ENCODE data around the gene MAP4K1. TPM values are rescaled to one million over a fixed set of nuclear protein-coding genes. Genes with fewer than 3 reads are reported as not detected.
A peak's percentile ranks its signal among the peaks of the same experiment; 100 is the strongest.

MAP4K1 gene
- 11.1 TPM for total RNA-seq (2021; ENCODE audit: unreplicated experiment)
- 9.2 TPM for polyA plus RNA-seq (2012; ENCODE audit: insufficient read length)
- Bru-seq, nascent RNA: percentile 37 among the genes with signal in this experiment
- percentile 41 among the genes with signal in this experiment for BruChase-seq, experiment 1, labeled RNA remaining after a 2-hour chase
- percentile 49 among the genes with signal in this experiment for BruChase-seq, experiment 2, labeled RNA remaining after a 6-hour chase
- long read RNA-seq, partial matches to known transcripts: 3 of 4 reads
- long read RNA-seq, other reads (novel, unspliced or antisense): 1 of 4 reads

DNA sequence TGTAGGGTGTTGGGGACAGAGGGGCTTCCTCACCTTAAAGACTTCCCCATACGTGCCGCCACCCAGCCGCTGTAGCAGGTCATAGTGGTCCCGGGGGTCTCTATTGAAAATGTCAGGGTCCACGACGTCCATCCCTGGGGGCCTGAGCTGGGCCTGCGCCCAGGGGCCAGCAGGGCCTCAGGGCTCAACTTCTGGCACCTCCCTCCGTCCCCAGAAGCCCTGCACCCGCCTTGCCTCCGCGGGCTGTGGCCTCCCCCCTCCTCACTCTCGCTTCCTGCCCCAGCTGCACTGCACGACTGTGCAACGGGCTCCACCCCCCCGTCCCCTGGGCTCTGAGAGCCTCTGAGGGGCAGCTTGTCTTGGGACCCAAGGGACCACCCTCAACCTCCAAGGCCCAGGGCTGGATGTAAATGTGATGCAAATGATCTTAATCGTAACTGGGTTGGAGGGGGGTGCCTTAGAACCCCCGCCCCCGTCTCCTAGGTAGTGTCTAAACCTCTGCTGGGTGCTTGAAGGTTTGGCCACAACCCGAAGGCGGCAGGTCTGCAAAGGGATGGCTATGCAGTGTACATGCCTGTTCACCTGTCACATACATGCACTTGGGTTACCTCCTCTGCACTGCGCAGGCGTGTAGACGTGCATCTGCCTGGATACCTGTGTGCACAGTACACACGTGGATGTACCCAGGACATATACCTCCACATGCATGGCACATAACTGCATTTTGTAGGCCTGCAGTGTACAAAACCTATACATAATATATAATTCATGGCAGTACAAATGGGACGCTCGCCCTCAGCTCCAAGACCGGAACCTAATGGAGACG lies at the start of gene MAP4K1:
MAP4K1 (minus strand) TSS at position 190 of the 826 bp plus-strand sequence; CDS start at position 132, 58 bp downstream.
- peak; percentile 19 for ATAC-seq
- TSS peak; percentile 97 for BruUV-seq (replicated peaks)
- DNase-seq (ENCODE audit: low read depth, low spot score): no peak
- TF ChIP-seq, protein P1, sequence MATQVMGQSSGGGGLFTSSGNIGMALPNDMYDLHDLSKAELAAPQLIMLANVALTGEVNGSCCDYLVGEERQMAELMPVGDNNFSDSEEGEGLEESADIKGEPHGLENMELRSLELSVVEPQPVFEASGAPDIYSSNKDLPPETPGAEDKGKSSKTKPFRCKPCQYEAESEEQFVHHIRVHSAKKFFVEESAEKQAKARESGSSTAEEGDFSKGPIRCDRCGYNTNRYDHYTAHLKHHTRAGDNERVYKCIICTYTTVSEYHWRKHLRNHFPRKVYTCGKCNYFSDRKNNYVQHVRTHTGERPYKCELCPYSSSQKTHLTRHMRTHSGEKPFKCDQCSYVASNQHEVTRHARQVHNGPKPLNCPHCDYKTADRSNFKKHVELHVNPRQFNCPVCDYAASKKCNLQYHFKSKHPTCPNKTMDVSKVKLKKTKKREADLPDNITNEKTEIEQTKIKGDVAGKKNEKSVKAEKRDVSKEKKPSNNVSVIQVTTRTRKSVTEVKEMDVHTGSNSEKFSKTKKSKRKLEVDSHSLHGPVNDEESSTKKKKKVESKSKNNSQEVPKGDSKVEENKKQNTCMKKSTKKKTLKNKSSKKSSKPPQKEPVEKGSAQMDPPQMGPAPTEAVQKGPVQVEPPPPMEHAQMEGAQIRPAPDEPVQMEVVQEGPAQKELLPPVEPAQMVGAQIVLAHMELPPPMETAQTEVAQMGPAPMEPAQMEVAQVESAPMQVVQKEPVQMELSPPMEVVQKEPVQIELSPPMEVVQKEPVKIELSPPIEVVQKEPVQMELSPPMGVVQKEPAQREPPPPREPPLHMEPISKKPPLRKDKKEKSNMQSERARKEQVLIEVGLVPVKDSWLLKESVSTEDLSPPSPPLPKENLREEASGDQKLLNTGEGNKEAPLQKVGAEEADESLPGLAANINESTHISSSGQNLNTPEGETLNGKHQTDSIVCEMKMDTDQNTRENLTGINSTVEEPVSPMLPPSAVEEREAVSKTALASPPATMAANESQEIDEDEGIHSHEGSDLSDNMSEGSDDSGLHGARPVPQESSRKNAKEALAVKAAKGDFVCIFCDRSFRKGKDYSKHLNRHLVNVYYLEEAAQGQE (IDR thresholded peaks at IDR 0.05; ENCODE audit: insufficient read depth in 1 of 2, low read depth in 2 of 2, low read length in 1 of 2): no peak
- TF ChIP-seq POLR2AphosphoS5 (IDR thresholded peaks at IDR 0.05; ENCODE audit: low read depth, low read length) (no peak), SIN3A (IDR thresholded peaks at IDR 0.05; ENCODE audit: borderline replicate concordance, insufficient read depth, low read depth, low read length) (no peak), TCF7L2 (IDR thresholded peaks at IDR 0.05; ENCODE audit: low read depth, low read length) (no peak)
- TF ChIP-seq, protein P2, sequence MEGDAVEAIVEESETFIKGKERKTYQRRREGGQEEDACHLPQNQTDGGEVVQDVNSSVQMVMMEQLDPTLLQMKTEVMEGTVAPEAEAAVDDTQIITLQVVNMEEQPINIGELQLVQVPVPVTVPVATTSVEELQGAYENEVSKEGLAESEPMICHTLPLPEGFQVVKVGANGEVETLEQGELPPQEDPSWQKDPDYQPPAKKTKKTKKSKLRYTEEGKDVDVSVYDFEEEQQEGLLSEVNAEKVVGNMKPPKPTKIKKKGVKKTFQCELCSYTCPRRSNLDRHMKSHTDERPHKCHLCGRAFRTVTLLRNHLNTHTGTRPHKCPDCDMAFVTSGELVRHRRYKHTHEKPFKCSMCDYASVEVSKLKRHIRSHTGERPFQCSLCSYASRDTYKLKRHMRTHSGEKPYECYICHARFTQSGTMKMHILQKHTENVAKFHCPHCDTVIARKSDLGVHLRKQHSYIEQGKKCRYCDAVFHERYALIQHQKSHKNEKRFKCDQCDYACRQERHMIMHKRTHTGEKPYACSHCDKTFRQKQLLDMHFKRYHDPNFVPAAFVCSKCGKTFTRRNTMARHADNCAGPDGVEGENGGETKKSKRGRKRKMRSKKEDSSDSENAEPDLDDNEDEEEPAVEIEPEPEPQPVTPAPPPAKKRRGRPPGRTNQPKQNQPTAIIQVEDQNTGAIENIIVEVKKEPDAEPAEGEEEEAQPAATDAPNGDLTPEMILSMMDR (IDR thresholded peaks at IDR 0.05): no peak
- H3K4me3 ChIP-seq (ENCODE audit: low read depth in 2 of 2, low read length in 2 of 2): peak within 1 kb of the TSS; percentile 47 to 85
- in situ Hi-C loops (cut with HindIII; ENCODE audit: low pct_unique_long_range_greater_than_20kb, low sequenced_read_pairs): loop anchor here (5.0 kb wide), 1 partner anchor 71 kb away; no protein-coding TSS in a partner anchor
- ChIA-PET CTCF (interaction anchor here (1.1 to 5.0 kb wide), 9 partner anchors 14 to 1687 kb away, joined by 3 to 44 read pairs (median 7); no protein-coding TSS in a partner anchor), POLR2A (interaction anchor here (0.5 to 2.0 kb wide), 19 partner anchors 13 to 1708 kb away, joined by 3 to 10 read pairs (median 4); partner anchors contain the start of gene ACTN4)
- intact Hi-C loops (cut with micrococcal nuclease; ENCODE audit: unreplicated experiment): loop anchor here (5.0 kb wide), 2 partner anchors 76 to 101 kb away; no protein-coding TSS in a partner anchor
- no peaks in the 10 kb centered on the region for H3K27me3 ChIP-seq (ENCODE audit: control insufficient read depth, insufficient read depth, low read length)
- peaks cover 16% of the 10 kb centered on the region for H3K4me1 ChIP-seq (ENCODE audit: control insufficient read depth, insufficient read depth, low read length)
- peaks cover 21% of the 10 kb centered on the region for H3K36me3 ChIP-seq (ENCODE audit: control insufficient read depth, insufficient read depth, low read length)
- H3K27ac ChIP-seq (ENCODE audit: low read length): peak within 1 kb of the TSS; percentile 96
- H3K9me3 ChIP-seq (ENCODE audit: control insufficient read depth, insufficient read depth, low read depth, low read length): no peaks in the 10 kb centered on the region

DNA sequence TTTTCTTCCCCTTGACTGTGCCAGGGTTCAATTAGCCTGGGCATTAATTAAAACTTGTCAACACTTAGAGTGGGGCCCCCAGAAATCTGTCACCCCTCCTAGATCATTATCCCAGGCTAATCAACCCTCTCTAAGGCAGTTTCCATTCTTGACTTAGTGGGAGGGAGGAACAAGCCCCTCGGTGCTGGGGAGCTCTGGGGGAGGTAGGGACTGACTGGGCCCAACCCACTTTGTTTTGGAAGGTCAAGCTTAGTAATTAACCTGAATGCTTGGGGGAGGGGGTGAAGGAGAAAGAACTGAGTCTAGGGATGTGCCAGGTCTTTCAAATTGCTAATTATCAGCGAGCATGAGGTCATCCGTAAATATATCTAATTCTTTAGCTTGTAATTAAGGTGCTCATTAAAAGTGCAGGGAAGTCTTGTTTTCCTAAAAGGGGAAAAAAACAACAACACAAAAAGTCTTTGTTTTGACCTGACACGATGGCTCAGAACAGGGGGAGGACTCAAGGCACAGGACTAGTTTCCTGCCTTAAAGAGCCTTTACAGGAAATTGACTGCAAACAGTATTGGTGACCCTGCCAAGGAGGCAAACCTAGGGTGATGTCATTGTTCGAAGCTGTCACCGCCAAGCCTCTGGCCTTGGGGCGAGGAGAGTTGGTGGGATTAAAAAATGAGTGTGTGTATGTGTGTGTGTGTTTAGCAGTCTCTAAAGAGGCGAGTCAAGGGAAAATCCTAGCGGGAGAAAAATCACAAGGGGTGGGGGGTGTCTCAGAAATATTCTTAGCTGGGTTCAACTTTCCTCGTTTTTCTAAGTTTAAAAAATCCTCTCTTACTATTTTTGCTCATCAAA lies 49.1 kb upstream of the MAP4K1 start:
- H3K36me3 ChIP-seq (ENCODE audit: control insufficient read depth, insufficient read depth, low read length): peaks cover 13% of the 10 kb centered on the region
- no peaks in the 10 kb centered on the region for H3K9me3 ChIP-seq (ENCODE audit: control insufficient read depth, insufficient read depth, low read depth, low read length)
- ATAC-seq (peak; percentile 34), DNase-seq (ENCODE audit: low read depth, low spot score) (no peak)
- intact Hi-C loops (cut with micrococcal nuclease; ENCODE audit: unreplicated experiment) (no loop called here), in situ Hi-C loops (cut with HindIII; ENCODE audit: low pct_unique_long_range_greater_than_20kb, low sequenced_read_pairs) (loop anchor here (25.0 kb wide), 2 partner anchors 1120 to 1670 kb away; partner anchors contain the start of genes C19orf47, LEUTX and PLD3)
- BruUV-seq (replicated peaks): no TSS peak
- H3K4me3 ChIP-seq (ENCODE audit: low read depth in 2 of 2, low read length in 2 of 2): peak overlapping the region in 1 of 2 experiments; percentile 12; a peak in 2 of 4 replicates
- H3K27ac ChIP-seq (ENCODE audit: low read length): peak overlapping the region; percentile 96
- ChIA-PET POLR2A (interaction anchor here (0.6 to 2.0 kb wide), 10 partner anchors 10 to 1319 kb away, joined by 3 to 17 read pairs (median 6); no protein-coding TSS in a partner anchor), CTCF (interaction anchor here (0.6 to 1.4 kb wide), 3 partner anchors 13 to 1655 kb away, joined by 3 to 7 read pairs (median 4); no protein-coding TSS in a partner anchor)
- H3K4me1 ChIP-seq (ENCODE audit: control insufficient read depth, insufficient read depth, low read length): peaks cover 100% of the 10 kb centered on the region
- no peak for TF ChIP-seq SIN3A (IDR thresholded peaks at IDR 0.05; ENCODE audit: borderline replicate concordance, insufficient read depth, low read depth, low read length)
- TF ChIP-seq, protein P2 (IDR thresholded peaks at IDR 0.05): no peak
- TF ChIP-seq TCF7L2 (IDR thresholded peaks at IDR 0.05; ENCODE audit: low read depth, low read length): no peak
- TF ChIP-seq, protein P1 (IDR thresholded peaks at IDR 0.05; ENCODE audit: insufficient read depth in 1 of 2, low read depth in 2 of 2, low read length in 1 of 2): no peak
- no peak for TF ChIP-seq POLR2AphosphoS5 (IDR thresholded peaks at IDR 0.05; ENCODE audit: low read depth, low read length)
- H3K27me3 ChIP-seq (ENCODE audit: control insufficient read depth, insufficient read depth, low read length): no peaks in the 10 kb centered on the region
